GM12872 (cell line): ENCODE data around the gene RGSL1.

Experiments
- CTCF ChIP-seq: IDR thresholded peaks from 3 replicates; pipeline ENCODE4 v1.5.1; 2011; ENCODE audit warnings: low read depth, mild to moderate bottlenecking, low read length, moderate library complexity; ENCODE audit not compliant: insufficient read depth

RGSL1 gene

GRCh38 chr1:182446033-182446669, 3.8 kb upstream of the RGSL1 start:
- TF ChIP-seq CTCF = peak; percentile 69

- TF ChIP-seq CTCF = no peak
Observed at GRCh38 chr1:182447660-182448059, 2.3 kb upstream of the RGSL1 start.

- no peak for TF ChIP-seq CTCF
Observed at GRCh38 chr1:182453631-182454030, 3.7 kb downstream of the RGSL1 start.

- TF ChIP-seq CTCF = no peak
Observed at GRCh38 chr1:182457844-182458243, 7.9 kb downstream of the RGSL1 start.

GRCh38 chr1:182459949-182460348, 10.0 kb downstream of the RGSL1 start:
- TF ChIP-seq CTCF = no peak

GRCh38 chr1:182460550-182460951, 10.6 kb downstream of the RGSL1 start:
- no peak for TF ChIP-seq CTCF

GRCh38 chr1:182473556-182473955, 23.6 kb downstream of the RGSL1 start:
- TF ChIP-seq CTCF = no peak
